MV-4-11 (cell line): ENCODE measurements around the gene TVP23C.
A peak's percentile ranks its signal among the peaks of the same experiment; 100 is the strongest.
"Not testable (repeated sequence)": the region's sequence is repeated elsewhere in the genome, so short reads cannot be mapped to it uniquely, and the experiment has no call there.

Experiments used
- DNase-seq: peaks from one replicate; lab custom pipeline; 2025; lab: John Stamatoyannopoulos, UW

The TVP23C gene

DNA sequence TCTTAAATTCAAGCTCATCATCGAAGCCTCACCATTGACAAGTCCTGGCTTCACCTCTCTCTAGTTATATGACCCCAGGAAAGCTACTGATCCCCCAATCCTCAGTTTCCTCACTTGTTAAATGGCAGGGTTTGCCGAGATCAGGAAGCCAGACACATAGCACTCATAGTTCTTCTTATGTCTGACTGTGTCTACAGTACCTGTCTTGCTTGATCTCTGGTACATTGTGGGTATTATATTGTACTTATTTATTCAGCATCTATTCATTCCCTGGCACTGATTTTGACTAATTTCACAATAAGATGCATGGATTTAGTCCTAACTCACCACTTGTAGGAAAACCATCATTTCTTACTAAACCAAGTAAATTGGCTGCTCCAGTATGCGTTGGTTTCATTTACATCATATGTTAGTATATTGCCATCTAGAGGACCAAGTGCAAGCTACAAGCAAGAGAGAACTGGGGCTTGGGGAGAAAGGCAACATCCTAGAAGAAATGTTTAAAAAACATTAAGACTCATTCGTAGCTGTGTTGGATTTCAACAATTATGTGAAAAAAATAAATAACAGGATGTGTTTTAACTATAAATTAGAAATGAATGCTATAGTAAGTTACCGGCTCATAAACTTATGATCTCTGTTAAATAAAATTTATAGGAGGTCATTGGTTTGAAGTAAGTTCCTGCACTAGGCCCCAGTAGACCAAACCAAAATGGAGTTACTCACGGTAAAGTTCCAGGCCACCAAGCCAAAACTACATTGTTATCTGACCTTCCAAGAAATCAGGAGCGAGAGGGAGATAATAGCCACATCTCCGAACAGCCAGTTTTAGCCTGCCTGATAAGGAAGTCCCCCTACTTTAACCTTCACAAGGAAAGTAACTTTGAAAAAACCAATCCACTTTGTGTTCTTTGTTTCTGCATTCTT is 36.7 kb downstream of the TVP23C start:
- peak; percentile 77 for DNase-seq

DNA sequence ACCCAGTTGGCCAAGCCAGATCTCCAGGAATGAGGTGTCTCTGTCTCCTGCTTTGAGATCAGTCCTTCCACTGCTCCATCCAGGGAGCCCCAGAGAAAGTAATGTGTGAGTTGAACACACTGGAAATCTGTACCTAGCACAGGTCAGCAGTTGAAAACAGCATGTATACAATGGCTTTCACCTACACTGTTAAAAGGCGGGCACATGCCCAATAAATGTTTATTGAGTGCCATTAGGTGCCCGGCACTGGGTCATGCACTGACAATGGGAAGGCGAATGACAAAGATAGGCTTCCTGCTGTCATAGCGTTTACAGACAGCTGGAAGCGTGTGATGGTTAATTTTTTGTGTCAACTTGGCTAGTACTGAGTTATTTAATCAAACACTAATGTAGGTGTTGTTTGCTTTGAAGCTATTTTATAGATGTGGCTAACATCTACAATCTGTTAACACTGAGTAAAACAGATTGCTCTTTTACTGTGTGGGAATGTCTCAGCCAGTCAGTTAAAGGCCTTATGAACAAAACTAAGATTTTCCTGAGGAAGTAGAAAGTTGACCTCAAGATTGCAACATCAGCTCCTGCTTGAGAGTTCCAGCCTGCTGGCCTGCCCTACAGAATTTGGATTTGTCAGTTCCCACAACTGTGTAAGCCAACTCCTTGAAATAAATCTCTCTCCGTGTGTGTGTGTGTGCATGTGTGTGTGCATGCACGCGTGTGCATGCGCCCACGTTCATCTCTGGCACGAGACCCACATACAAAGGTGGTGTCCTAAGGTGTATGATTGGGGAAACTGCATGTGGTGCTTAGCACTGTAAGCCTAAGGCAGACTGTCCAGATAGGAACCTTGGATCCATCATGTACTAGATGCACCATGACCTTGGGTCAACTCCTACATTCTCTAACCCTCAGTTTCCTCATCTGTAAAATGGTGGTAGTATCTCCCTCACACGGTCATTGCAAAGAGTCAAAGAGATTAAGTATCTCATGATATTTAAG is 38.0 kb downstream of the TVP23C start:
- DNase-seq = peak; percentile 87

DNA sequence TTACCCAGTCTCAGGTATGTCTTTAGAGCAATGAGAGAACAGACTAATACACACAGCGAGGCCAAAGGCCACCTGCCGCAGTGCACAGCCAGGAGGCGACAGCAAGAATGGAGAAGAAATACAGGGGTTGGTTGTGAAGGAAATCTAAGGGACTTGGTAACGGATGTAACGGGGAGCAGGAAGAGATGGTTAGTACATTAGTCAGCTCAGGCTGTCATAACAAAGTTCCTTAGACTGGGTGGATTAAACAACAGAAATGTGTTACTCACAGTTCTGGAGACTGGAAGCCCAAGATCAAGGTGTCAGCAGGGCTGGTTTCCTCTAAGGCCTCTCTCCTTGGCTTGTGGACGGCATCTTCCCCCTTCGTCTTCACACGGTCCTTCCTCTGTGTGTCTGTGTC is 47.1 kb downstream of the TVP23C start:
- no peak for DNase-seq

DNA sequence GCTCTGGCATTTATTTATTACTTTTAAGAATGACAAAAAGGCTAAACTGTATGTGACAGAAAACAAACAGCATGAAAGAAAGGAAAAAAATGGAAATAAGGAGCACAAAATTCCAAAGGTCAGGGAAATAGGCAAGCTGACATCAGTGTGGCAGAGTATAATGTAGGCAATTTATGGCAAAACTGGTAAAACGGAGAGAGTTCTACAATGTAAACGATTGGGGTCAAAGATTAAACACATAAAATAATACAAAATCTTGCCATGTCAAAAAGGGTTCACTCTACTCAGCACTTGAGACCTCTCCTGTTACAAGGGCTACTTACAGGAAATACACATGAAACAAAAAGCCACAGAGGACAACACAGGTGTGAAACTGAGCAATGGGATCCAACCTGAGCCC is 48.8 kb downstream of the TVP23C start:
- no peak for DNase-seq

DNA sequence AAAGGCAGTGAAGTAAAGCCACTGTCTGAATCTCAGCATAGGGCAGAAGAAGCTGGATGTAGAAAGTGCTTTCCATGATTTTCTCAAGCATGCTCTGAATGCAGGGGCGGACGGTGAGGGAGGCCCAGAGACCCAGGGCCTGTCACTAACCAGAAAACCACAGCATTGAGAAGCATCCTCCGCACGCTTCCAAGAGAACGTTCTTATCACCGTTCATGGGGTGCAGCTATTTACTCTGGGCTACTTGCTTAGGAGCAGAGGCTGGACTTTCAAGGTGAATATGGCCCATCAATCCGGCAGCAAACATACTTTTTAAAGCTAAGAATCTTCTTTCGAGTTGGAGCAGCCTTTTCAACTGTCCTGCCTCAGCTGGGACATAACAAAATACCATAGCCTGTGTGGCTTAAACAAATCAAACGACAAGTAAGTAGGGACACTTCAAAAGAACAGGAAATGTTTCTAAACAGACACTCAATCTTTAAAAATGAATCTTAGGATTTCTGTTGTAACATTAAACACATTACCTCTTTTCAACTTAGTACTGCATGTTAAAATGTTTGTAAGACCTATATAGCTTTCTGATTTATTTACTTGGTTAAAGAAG is 49.3 kb downstream of the TVP23C start:
- DNase-seq = no peak

DNA sequence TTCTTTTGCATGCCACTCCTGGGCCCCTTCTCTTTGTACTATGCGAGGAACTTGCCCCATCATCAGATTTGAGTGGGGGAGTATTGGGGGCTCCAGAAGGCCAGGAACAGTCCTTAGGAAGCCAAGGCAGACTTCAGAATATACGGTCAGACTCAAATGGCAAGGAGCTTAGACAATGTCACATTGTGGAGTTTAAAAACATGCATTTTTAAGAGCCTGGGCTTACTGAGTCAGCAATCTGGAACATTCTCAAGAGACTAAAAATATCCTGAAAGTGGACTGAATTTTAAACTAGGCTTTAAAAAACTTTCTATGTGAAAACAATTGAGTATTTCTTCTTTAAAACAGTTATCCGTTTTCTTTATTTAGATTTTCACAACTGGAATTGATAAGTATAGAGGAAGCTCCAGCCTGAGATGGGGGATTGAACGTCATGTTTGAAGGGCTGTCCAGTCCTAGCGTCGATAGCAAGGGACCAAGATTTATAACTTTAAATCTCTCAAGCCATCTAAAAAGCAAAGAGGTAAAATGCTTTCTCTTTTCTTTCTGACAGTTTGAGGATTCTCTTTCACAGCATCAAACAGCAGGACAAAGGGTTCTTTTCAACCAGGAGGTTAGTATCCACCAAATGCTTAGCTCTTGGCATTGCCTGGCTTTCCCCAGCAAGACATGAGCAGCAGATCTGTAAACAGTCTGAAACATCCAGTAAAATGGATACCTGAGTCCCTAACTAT is 50.1 kb downstream of the TVP23C start:
- no peak for DNase-seq

DNA sequence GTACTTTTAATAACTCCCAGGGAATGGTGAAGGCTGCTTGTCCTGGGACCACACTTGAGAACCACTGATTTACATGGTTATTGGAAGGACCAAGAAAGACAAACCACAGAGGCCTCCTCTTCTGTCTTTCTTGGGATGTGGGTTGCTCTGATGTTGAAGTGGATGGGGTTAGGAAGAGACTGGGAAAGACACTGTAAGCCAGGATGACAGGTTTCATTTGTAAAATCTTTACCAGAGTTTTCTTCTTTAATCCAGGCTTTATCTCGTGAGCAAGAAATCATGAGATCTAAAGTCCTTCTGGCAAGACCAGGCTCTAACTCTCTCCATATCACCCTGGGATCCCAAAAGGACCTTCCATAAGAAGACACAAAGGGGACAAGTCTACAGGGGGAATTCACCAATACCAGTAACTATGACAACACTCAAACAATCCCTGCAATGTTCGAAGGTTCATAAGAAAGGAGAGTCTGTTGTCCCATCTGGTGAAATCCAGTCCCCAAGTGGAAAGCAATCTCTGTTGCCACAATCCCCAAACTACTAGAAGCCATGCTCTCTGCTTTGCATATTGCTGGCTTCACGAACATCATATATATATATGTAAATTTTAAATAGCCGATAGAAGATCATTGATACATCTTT is 51.1 kb downstream of the TVP23C start:
- DNase-seq = no peak

DNA sequence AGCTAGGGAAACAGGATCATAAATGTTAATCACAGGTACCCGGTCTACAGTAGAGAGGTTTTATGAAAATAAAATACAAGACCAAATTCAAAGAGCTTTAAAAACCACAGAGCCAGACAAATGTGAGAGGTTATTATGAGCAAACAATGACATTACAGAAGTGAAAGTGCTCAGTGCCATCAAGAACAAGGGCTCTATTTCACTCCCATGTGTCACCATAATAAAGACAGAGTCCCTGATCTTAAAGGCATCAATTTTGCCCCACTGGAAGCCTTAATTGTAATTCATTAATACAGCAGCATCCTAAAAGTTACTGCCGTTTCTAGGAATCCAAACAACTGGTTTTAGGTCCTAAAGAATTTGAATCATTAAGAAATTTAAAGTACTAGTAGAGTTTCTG is 52.1 kb downstream of the TVP23C start:
- peak; percentile 85 for DNase-seq

DNA sequence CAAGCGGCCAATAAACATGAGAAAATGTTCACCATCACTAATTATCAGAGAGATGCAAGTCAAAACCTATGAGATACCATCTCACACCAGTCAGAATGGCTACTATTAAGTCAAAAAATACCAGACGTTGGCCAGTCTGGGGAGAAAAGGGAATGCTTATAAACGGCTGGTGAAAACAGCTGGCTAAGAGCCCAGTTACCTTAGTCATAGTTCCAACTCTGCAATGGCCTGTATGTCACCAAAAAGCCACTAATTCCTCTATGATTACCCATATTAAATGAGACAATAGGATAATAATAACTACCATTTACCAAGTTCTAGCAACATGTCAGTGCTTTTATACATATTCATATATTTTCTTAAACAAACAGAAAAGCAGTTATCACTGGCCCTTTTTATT is 52.9 kb downstream of the TVP23C start:
- no peak for DNase-seq

DNA sequence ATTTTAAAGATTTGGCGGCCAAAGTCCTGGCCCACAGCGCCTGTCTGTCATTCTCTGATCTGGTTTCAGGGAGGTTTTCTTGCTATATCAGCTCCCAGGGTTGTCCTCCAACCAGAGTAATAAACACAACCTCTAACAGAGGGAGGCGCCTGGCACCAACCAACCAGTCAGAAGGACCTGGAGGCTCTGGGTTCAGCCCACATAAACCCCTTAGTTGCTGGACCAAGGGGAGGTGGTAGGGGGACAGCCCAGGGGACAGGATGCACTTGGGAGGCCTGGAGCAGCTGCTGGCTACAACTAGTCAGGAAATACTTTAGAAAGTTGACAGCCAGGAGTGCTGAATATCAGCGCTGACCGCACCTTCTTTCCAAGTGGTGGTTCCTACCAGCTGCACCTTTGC is 54.2 kb downstream of the TVP23C start:
- DNase-seq = no peak

DNA sequence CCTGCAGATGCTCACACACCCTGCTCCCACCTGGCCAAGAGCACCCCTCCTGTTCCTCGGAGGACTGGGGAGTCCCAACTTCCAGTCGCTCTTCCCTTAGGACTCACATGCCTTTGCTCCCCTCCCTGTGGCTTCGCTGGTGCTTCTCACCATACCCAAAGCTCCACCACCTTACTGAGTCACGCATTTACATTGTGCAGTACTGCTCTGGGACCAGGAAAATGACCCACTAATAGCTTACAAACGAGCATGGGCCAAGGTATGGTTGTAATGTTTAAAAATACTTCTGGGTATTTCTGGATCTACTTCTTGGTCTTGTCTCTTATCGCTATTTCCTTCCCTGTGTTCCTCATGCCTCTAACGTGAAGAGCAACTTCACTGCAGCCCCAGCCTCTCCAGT is 54.8 kb downstream of the TVP23C start:
- DNase-seq = no peak

DNA sequence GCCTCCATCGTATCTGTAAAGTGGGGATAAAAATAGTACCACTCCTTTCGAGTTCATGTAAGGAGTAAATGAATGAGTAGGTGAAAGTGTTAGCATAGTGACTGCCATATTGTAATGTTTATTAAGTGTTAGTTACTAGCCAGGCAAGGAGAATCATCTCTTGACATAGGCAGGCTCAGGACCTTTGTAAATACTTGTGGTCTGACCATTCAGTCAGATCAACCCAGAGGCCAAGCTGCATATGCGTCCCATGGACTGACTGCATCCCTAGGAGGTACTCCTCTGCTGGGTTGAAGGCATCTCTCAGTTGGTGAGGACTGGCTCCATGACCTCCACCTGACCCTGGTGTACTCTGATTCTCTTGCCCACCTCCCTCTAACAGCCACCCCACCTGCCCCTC is 55.4 kb downstream of the TVP23C start:
- no peak for DNase-seq

DNA sequence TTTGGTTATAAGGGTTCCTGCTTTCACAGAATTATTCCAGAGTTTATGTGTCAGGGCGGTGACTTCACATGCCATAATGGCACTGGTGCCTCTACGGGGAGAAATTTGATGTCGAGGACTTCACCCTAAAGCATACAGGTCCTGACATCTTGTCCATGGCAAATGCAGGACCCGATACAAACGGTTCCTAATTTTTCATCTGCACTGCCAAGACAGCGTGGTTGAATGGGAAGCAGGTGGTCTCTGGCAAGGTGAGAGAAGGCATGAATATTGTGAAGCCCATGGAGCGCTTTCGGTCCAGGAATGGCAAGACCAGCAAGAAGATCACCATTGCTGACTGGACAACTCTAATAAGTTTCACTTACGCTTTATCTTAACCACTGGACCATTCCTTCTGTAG is 56.3 kb downstream of the TVP23C start:
- no peak for DNase-seq

DNA sequence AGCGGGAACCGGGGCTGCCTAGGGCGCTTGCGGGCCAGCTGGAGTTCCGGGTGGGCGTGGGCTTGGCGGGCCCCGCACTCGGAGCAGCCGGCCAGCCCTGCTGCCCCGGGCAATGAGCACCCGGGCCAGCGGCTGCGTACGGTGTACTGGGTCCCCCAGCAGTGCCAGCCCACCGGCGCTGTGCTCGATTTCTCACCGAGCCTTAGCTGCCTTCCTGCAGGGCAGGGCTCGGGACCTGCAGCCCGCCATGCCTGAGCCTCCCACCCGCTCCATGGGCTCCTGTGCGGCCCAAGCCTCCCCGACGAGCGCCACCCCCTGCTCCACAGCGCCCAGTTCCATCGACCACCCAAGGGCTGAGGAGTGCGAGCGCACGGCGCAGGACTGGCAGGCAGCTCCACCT is 57.6 kb downstream of the TVP23C start:
- DNase-seq = not testable (repeated sequence)

DNA sequence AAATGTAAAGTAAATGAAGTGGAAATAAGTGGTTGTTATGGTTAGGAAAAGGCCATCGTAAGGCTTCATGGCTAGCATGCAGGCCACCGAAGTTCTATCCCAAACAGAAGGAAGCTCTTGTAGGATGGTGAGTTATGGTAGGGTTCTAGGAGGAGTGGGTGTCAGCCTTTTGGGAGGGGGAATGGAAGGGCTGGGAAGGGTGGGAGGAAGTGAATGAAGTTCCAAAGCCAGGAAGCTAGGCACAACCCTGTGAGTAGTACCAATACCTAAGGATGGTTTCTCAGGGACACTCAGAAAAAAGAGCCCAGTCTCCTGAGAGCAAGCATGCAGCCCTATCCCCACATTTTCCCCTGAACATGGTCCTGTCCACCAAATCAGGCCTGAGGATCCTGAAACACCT is 59.6 kb downstream of the TVP23C start:
- DNase-seq = no peak

DNA sequence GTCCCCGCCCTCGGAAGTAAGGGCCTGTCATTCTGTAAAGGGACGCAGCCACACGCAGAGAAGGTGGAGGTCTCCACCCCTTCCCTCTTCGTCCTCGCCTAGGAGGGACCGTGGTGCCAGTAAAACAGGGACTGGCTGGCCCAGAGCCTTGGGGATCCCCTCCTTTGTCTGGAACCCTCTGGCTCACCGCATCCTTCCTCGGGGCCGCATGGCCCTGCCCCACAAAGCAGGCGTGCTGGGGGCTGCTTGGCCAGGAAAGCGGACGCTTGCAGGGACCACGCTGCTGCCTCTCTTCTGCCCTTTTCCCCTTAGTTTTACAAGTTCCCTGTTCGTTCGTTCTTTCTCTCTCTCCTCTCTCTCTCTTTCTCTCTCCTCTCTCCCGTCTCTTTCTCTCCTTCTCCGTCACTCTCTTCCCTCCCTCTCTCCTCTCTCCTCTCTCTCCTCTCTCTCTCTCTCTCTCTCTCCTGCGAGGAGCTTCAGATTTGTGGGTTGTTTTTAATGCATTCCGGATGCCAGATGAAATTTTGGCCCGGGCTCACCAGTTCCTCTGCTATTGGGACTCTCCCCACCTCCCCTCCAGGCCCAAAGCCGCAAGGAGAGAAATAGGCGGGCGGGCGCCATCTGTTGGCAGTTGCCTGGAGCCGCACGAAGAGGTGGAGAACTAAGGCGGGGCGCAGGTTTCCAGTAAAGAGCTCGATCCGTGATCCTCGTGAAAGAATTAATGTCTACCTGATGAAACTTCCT is 60.7 kb downstream of the TVP23C start:
- DNase-seq = peak; percentile 79

DNA sequence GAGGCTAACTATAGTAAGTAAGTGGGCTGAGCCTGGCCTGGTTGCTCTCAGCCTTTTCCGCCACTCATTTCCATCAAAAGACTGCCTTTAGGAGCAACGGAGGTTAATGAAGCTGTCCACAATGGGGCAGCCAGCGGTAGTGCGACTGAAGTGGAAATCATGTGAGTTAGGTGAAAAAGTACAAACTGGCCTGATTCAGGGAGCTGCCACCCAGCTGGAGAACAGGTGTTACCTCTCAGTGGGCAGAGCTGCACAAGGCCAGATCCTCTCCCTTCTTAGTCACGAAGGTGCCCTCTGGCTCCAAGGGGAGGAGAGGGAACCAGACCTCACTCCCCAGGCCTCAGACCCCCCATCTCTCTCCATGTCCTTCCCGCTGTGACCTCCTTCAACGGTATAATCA is 61.5 kb downstream of the TVP23C start:
- no peak for DNase-seq

DNA sequence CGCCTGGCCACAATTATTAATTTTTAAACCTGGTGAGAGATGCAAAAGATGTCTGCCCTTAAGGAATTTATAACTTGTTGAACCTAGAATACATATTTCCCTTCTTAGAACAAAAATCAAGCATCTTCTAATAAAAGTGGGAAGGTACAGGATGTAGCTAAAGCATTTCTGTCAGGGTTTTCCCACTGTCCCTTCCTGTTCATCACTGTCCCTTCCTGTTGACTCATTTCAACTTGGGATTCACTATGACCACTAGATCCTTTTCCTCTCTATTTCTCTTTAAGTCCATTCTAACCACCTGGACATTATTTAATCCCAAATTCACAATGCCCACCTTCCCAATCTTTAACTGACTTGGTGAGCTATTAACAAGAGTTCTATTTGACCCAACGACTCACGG is 62.0 kb downstream of the TVP23C start:
- no peak for DNase-seq

DNA sequence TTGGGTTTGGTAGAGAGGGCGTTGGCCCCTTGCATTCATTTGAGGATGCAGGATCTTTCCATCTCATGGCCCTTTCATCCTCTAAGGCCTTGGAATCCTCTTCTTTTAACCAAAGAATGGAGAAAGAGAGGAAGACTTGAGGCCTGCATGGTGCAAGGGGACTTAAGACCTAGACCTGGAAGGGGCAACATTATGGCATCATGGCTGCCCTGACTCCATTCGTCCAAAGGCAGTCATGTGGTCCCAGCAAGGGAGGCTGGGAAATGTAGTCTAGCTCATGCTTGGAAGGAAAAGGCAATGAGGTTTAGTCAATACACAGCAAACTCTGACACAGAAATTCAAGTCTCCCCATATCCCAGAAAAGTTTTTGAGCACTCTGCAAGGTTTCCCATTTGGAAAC is 65.2 kb downstream of the TVP23C start:
- no peak for DNase-seq
